ENCODE measurements around the gene BBS4.
"Not testable (repeated sequence)": the region's sequence is repeated elsewhere in the genome, so short reads cannot be mapped to it uniquely, and the experiment has no call there.

DNA sequence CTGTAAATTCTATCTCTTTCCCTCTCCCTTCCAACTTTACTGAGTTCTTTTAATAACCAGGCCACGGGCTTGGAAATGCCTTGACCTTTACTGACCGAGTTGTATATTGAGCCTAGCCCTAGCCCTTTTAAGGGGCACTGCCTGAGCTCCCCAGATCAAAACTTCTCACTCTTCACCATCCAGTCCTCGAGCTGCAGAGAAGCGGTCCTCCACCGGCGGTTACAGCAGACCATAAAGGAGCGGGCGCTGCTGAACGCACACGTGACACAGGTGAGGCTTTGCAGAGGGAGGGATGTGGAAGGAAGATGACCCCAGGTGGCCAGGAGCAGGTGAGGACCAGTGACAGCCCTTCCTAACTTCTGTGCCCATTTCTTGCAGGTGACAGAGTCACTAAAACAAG is 24.9 kb upstream of the BBS4 start:
- TF ChIP-seq, protein P1, sequence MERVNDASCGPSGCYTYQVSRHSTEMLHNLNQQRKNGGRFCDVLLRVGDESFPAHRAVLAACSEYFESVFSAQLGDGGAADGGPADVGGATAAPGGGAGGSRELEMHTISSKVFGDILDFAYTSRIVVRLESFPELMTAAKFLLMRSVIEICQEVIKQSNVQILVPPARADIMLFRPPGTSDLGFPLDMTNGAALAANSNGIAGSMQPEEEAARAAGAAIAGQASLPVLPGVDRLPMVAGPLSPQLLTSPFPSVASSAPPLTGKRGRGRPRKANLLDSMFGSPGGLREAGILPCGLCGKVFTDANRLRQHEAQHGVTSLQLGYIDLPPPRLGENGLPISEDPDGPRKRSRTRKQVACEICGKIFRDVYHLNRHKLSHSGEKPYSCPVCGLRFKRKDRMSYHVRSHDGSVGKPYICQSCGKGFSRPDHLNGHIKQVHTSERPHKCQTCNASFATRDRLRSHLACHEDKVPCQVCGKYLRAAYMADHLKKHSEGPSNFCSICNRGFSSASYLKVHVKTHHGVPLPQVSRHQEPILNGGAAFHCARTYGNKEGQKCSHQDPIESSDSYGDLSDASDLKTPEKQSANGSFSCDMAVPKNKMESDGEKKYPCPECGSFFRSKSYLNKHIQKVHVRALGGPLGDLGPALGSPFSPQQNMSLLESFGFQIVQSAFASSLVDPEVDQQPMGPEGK (CRISPR knock-in tag; IDR thresholded peaks at IDR 0.05; ENCODE audit: borderline replicate concordance): not testable (repeated sequence)
- TF ChIP-seq ARNTL (CRISPR knock-in tag; IDR thresholded peaks at IDR 0.05; ENCODE audit: borderline replicate concordance, low read depth); TCF4 (CRISPR knock-in tag; IDR thresholded peaks at IDR 0.05; ENCODE audit: borderline replicate concordance); ISL1 (CRISPR knock-in tag; IDR thresholded peaks at IDR 0.05); GLIS3 (CRISPR knock-in tag; IDR thresholded peaks at IDR 0.05); ESRRG (CRISPR knock-in tag; IDR thresholded peaks at IDR 0.05); ZFP30 (CRISPR knock-in tag; IDR thresholded peaks at IDR 0.05): not testable (repeated sequence)
- TF ChIP-seq, protein P2, sequence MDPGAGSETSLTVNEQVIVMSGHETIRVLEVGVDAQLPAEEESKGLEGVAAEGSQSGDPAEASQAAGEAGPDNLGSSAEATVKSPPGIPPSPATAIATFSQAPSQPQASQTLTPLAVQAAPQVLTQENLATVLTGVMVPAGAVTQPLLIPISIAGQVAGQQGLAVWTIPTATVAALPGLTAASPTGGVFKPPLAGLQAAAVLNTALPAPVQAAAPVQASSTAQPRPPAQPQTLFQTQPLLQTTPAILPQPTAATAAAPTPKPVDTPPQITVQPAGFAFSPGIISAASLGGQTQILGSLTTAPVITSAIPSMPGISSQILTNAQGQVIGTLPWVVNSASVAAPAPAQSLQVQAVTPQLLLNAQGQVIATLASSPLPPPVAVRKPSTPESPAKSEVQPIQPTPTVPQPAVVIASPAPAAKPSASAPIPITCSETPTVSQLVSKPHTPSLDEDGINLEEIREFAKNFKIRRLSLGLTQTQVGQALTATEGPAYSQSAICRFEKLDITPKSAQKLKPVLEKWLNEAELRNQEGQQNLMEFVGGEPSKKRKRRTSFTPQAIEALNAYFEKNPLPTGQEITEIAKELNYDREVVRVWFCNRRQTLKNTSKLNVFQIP (CRISPR knock-in tag; IDR thresholded peaks at IDR 0.05; ENCODE audit: borderline replicate concordance, low read depth): not testable (repeated sequence)
- TF ChIP-seq, protein P3, sequence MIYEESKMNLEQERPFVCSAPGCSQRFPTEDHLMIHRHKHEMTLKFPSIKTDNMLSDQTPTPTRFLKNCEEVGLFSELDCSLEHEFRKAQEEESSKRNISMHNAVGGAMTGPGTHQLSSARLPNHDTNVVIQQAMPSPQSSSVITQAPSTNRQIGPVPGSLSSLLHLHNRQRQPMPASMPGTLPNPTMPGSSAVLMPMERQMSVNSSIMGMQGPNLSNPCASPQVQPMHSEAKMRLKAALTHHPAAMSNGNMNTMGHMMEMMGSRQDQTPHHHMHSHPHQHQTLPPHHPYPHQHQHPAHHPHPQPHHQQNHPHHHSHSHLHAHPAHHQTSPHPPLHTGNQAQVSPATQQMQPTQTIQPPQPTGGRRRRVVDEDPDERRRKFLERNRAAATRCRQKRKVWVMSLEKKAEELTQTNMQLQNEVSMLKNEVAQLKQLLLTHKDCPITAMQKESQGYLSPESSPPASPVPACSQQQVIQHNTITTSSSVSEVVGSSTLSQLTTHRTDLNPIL (CRISPR knock-in tag; IDR thresholded peaks at IDR 0.05; ENCODE audit: low read depth): not testable (repeated sequence)

All from SK-N-SH treated with all-trans-retinoic acid at 6 μM for 48 hours (cell line).